Measurements from ENCODE around the gene GSTM3.
"Not testable (repeated sequence)": the region's sequence is repeated elsewhere in the genome, so short reads cannot be mapped to it uniquely, and the experiment has no call there.

GRCh38 chr1:109687109-109687508, 53.7 kb downstream of the GSTM3 start:
- TF ChIP-seq EZH2phosphoT487 (IDR thresholded peaks at IDR 0.05; ENCODE audit: insufficient read depth, low read depth); EZH2 (IDR thresholded peaks at IDR 0.05; ENCODE audit: insufficient read depth, poor library complexity, severe bottlenecking): not testable (repeated sequence)
